Muscle layer of duodenum (tissue), 2 donors: Measurements from ENCODE around the gene LENG8.

Experiments
- H3K27ac ChIP-seq: one replicate; pipeline ENCODE4 v1.7.0; 2013; ENCODE audit warnings: mild to moderate bottlenecking, low read length
- H3K27me3 ChIP-seq: one replicate; pipeline ENCODE4 v1.7.0; 2013; ENCODE audit warnings: low read depth, mild to moderate bottlenecking, control low read depth, low read length
- H3K36me3 ChIP-seq, 2 donors: one replicate each; pipeline ENCODE4 v1.7.0; 2013; ENCODE audit warnings: low read length in 2 of 2, control low read depth in 1 of 2, mild to moderate bottlenecking in 1 of 2; ENCODE audit not compliant: insufficient read depth in 2 of 2, control insufficient read depth in 1 of 2
- H3K4me1 ChIP-seq, 2 donors: one replicate each; pipeline ENCODE4 v1.7.0; 2013; ENCODE audit warnings: low read length in 2 of 2, mild to moderate bottlenecking in 2 of 2, control low read depth in 1 of 2, moderate library complexity in 1 of 2; ENCODE audit not compliant: insufficient read depth in 2 of 2, control insufficient read depth in 1 of 2
- H3K4me3 ChIP-seq, 2 donors: one replicate each; pipeline ENCODE4 v1.7.0; 2013; ENCODE audit warnings: low read length in 2 of 2, low read depth in 1 of 2, mild to moderate bottlenecking in 1 of 2
- H3K9me3 ChIP-seq, 2 donors: one replicate each; pipeline ENCODE4 v1.7.0; 2013; ENCODE audit warnings: low read length in 2 of 2, control low read depth in 1 of 2, mild to moderate bottlenecking in 1 of 2; ENCODE audit not compliant: control insufficient read depth in 1 of 2
- donor health status: healthy.

LENG8 gene

GRCh38 chr19:54448040-54448773, 792 bp upstream of the LENG8 start:
- peaks cover 13 to 33% of the 10 kb centered on the region in 2 donors for H3K4me1 ChIP-seq
- peak overlapping the region; percentile 96 for H3K27ac ChIP-seq
- no peaks in the 10 kb centered on the region for H3K27me3 ChIP-seq
- H3K9me3 ChIP-seq: no peaks in the 10 kb centered on the region
- H3K36me3 ChIP-seq: peaks cover 26 to 42% of the 10 kb centered on the region in 2 donors
- H3K4me3 ChIP-seq: peak overlapping the region; percentile 78 to 92

GRCh38 chr19:54449701-54450069, 686 bp downstream of the LENG8 start:
- H3K27ac ChIP-seq: peak overlapping the region; percentile 96
- H3K4me1 ChIP-seq: peaks cover 13 to 38% of the 10 kb centered on the region in 2 donors
- peaks cover 41 to 51% of the 10 kb centered on the region in 2 donors for H3K36me3 ChIP-seq
- peak overlapping the region; percentile 78 to 92 for H3K4me3 ChIP-seq
- no peaks in the 10 kb centered on the region for H3K27me3 ChIP-seq
- no peaks in the 10 kb centered on the region for H3K9me3 ChIP-seq

GRCh38 chr19:54451331-54451871, 2.4 kb downstream of the LENG8 start:
- no peaks in the 10 kb centered on the region for H3K9me3 ChIP-seq
- no peaks in the 10 kb centered on the region for H3K27me3 ChIP-seq
- H3K4me3 ChIP-seq: no peak overlapping the region
- peaks cover 48 to 59% of the 10 kb centered on the region in 2 donors for H3K36me3 ChIP-seq
- H3K4me1 ChIP-seq: peaks cover 13 to 38% of the 10 kb centered on the region in 2 donors
- H3K27ac ChIP-seq: peak overlapping the region; percentile 4

GRCh38 chr19:54451997-54452396, 3.0 kb downstream of the LENG8 start:
- H3K4me3 ChIP-seq: no peak overlapping the region
- H3K27me3 ChIP-seq: no peaks in the 10 kb centered on the region
- peaks cover 13 to 34% of the 10 kb centered on the region in 2 donors for H3K4me1 ChIP-seq
- no peaks in the 10 kb centered on the region for H3K9me3 ChIP-seq
- peaks cover 52 to 65% of the 10 kb centered on the region in 2 donors for H3K36me3 ChIP-seq
- H3K27ac ChIP-seq: no peak overlapping the region

- Histone ChIP-seq H3K36me3 (peaks cover 58 to 71% of the 10 kb centered on the region in 2 donors), H3K9me3 (no peaks in the 10 kb centered on the region), H3K27me3 (no peaks in the 10 kb centered on the region), H3K4me3 (no peak overlapping the region), H3K27ac (no peak overlapping the region), H3K4me1 (peaks cover 8 to 28% of the 10 kb centered on the region in 2 donors)
Observed at GRCh38 chr19:54452626-54453025, 3.6 kb downstream of the LENG8 start.

GRCh38 chr19:54453921-54454780, 5.2 kb downstream of the LENG8 start:
- Histone ChIP-seq H3K36me3 (peaks cover 73 to 84% of the 10 kb centered on the region in 2 donors), H3K4me3 (no peak overlapping the region), H3K9me3 (no peaks in the 10 kb centered on the region), H3K27ac (no peak overlapping the region), H3K4me1 (peaks cover 8 to 27% of the 10 kb centered on the region in 2 donors), H3K27me3 (no peaks in the 10 kb centered on the region)

GRCh38 chr19:54454781-54455675, 6.0 kb downstream of the LENG8 start:
- peaks cover 82 to 89% of the 10 kb centered on the region in 2 donors for H3K36me3 ChIP-seq

GRCh38 chr19:54455786-54456422, 6.9 kb downstream of the LENG8 start:
- no peak overlapping the region for H3K4me3 ChIP-seq
- peaks cover 5 to 21% of the 10 kb centered on the region in 2 donors for H3K4me1 ChIP-seq
- H3K36me3 ChIP-seq: peaks cover 84 to 95% of the 10 kb centered on the region in 2 donors
- H3K27ac ChIP-seq: no peak overlapping the region
- H3K27me3 ChIP-seq: no peaks in the 10 kb centered on the region
- no peaks in the 10 kb centered on the region for H3K9me3 ChIP-seq

More at GRCh38 chr19:54454781-54455675, 6.0 kb downstream of the LENG8 start:
- Histone ChIP-seq H3K27ac (no peak overlapping the region), H3K9me3 (no peaks in the 10 kb centered on the region), H3K4me3 (no peak overlapping the region), H3K27me3 (no peaks in the 10 kb centered on the region), H3K4me1 (peaks cover 8 to 25% of the 10 kb centered on the region in 2 donors)

- H3K4me3 ChIP-seq: no peak overlapping the region
- peaks cover 0 to 21% of the 10 kb centered on the region in 2 donors for H3K4me1 ChIP-seq
- H3K36me3 ChIP-seq: peaks cover 78 to 97% of the 10 kb centered on the region in 2 donors
Observed at GRCh38 chr19:54456423-54457373, 7.7 kb downstream of the LENG8 start.

More at GRCh38 chr19:54456423-54457373, 7.7 kb downstream of the LENG8 start:
- no peaks in the 10 kb centered on the region for H3K27me3 ChIP-seq
- H3K9me3 ChIP-seq: no peaks in the 10 kb centered on the region
- no peak overlapping the region for H3K27ac ChIP-seq
